Measurements from ENCODE around the gene TRMU.

TRMU gene

DNA sequence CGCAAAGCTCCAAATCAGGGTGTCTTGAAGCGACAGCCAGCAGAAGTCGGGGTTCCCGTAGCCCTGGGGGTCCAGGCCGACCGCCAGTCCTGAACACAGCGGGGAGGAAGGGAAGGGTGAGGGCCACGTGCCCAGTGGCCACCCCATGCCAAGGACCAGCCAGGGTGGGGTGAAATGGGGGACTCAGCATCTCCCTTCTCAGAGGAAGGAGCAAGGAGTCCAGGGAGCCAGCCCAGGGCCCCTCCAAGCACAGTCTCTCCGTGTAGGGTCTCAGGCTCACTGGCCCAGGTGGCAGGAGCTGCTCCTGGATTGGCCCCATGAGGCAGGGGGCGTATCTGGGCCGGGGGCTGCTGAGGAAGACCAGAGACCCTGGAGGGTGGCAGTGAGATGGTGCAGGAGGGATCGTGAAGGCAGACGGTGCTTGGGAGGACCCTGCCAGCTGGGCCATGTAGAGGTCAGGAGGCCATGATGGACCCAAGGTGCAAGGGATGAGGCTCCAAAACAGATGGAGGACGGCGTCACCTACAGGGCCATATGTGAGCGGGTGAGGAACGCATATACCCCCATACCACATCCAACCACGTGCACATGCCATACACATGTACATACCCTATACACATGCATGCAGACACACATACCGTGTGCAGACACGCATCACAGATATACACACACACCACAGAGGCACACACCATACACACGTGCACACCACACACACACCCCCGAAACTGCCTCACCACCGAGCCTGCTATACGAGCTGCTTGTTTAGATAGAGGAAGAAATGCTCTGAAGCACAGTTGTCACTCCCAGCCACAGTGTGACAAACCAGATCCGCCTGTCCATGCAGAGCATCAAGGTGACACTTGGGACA, 34.4 kb downstream of the TRMU start:
- no peak for DNase-seq (ENCODE audit: low read depth, low spot score)

DNA sequence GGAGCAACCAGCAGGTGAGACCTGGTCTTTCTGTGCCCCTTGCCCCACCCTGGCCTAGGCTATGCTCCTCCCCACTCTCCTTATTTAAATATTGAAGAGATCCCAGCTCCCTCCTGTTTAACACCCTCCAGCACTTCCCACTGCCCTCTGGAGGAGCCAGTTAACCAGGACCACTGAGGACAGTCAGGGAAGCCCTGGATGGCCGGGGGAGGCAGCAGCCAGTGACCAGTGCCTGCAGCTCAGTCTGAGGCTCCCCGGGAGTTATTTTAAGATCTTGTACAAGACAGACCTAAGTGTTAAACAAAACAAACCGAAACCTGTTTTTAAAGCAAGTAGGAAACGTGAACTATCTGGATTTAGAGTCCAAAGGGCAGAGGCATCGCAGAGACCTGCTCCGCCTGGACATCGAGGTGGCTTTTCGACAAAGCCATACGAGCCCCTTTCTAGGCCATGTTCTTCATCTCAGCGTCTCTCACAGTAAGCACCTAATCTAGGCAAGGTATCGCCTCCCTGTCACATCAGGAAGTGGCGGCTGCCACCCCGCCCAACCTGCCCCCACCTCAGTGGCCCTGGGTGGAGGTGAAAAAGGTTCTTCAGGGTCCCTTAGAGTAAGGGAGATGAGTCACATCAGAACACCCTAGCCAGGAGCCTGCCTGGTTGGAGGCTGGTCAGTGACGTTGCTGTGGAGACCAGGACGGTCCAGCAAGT, 35.2 kb downstream of the TRMU start:
- DNase-seq (ENCODE audit: low read depth, low spot score), result no peak

DNA sequence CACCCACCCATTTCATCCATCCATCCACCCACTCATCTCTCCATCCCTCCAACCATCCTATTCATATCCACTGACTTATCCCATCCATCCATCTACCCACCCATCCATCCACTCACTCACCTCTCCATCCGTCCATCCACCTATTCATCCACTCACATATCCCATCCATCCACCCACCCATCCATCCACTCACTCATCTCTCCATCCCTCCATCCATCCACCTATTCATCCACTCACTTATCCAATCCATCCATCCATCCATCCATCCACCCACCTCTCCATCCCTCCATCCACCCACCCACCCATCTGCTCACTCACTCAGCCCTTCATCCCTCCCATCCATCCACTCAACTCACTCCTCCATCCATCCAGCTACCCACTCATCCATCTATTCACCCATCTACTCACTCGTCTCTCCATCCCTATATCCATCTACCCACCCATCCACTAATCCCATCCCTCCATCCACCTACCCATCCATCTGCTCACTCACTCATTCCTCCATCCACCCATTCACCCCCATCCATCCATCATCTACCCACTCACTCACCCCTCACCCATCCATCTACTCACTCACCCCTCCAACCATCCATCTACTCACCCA, 36.2 kb downstream of the TRMU start:
- no peak for DNase-seq (ENCODE audit: low read depth, low spot score)

DNA sequence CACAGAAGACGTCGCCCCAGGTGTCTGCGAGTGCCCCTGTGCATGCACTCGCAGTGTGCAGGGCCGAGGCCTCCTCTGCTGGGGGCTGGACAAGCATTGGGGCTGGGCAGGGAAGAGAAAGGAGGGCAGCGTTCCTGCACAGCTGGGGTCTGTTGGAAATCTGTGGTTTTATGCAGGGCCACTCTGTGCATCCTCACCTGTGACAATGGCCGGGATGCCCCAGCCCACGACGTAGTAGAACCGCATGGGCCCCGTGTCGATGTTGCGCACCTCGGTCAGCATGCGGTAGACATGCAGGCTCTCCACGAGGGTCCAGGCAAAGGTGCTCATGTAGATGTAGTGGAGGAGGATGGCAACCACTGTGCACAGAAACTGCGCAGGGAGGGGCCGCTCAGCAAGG, 37.2 kb downstream of the TRMU start:
- no peak for DNase-seq (ENCODE audit: low read depth, low spot score)

DNA sequence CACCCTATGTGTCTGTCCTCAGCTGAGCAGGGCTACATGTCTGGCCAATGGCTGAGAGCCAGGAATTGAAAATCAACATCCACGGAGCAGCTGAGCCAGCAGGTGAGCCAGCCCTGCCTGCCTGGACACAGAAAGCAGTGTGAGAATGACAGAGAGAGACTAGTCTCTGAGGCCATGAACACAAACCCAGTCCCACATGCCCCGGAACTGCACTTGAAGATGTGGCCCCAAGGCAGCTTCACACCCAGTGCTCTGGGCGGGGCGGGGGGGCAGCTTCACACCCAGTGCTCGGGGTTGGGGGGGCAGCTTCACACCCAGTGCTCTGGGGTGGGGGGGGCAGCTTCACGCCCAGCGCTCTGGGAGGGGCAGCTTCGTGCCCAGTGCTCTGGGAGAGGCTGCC, 37.6 kb downstream of the TRMU start:
- no peak for DNase-seq (ENCODE audit: low read depth, low spot score)

DNA sequence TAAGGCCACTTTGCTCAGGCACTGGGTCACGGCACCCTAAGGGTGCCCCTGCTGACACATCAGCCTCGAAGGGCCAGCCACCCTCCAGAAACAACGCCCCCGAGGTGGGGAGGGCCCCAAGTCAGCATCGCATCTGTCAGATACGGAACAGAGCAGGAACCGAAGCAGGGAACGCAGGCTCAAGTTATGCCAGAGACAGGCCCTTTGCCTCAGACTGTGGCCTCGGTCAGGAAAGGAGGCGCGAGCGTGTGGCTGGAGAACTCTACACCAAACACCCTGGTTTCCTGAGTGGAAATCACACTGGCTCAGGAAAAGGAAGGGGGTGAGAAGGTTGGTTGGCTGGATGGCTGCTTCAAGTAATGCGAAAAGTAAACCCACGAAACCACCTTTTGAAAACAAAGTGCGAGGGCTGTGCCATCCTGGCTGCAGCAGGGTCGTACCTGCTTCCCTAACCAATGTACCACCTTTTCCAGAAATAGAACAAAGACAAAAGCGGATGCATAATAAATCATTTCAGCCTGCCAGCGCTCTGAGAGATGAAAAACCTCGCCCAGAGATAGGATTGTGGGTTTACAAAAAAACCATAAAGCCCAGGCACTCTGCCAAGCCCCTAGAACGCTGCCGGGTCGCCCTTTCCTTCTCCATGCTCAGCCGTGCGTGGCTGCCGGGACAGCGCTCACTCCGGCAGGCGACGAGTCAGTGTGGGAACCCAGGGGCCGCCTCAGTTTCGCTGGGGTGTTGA, 38.6 kb downstream of the TRMU start:
- DNase-seq (ENCODE audit: low read depth, low spot score), result no peak

DNA sequence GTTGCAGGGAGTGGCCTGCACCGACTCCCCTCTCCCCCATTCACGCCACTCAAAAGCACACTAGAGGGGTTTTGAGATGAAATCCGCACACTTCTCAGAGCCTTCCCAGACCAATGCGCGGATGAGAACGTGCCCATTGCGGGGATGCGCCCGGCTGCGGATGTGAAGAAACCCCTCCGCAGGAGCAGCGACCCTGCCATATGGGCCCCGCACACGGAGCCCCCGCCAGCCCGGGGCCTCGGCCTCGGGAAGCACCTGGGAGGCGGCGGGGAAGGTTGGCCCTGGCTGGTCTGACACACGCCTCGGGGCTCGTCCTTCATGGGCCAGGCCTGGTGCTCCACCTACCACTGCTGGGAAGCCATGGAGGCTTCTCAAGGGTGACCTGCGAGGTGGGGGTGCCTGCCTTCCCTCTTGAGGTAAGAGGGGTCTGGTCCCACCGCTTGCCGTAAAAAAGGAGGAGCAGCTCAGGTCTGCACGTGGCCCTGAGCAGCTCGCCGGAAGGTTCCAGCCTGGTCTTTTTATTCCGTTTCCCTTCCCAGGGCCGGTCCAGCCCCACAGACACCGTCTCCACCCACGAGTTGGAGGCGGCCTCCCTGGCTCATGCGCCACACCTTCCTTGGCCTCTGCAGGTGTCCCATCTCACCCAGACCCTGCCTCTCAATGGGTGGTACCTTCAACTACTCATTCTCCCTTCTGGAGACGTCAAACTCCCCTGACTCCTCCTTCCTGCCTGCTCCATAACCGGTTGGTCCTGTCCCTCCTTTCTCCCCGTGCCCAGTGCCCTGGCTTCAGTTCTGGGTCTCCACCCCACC, 39.4 kb downstream of the TRMU start:
- DNase-seq (ENCODE audit: low read depth, low spot score), result no peak

DNA sequence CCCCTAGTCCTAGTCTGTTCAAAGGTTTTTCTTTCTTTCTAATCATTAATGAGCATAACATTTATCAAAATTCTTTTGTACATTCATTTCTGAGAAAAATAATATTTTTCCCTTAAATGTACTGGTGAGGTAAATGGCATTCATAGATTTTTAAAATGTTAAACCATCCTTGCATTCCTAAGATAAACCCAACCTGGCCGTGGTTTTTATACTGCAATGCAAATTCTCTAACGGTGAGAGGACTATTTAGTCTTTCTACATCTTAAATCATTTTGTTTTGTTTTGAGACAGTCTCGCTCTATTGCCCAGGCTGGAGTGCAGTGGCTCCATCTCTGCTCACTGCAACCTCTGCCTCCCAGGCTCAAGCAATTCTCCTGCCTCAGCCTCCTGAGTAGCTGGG, 40.6 kb downstream of the TRMU start:
- no peak for DNase-seq (ENCODE audit: low read depth, low spot score)

DNA sequence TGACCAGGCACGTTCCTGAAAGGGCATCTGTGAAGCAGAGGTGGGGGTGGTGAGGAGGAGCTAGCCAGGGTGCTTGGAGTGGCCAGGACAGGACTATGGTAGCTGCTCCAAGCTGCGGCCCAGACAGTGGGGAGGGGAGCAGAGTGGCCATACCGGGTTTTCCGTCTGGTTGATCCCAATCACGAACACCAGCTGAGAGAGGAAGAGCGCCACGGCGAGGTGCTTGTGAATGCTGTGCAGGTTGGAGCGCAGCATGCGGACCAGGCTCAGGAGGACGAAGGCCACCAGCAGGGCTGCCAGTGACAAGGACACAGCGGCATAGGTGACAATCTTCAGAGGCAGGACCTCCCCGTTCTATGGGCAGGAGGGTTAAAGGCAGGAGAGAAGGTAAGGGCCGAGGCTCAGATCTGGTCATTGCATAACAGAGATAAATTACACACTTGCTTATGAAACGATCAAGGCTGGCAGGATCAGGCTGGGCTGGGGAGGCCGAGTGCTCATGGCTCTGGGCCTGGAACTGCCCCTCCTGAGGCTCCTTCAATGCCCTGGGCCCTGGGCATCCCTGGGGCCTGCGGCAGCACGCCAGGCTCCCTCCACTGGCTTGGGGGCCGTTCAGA, 41.5 kb downstream of the TRMU start:
- DNase-seq (ENCODE audit: low read depth, low spot score), result no peak

DNA sequence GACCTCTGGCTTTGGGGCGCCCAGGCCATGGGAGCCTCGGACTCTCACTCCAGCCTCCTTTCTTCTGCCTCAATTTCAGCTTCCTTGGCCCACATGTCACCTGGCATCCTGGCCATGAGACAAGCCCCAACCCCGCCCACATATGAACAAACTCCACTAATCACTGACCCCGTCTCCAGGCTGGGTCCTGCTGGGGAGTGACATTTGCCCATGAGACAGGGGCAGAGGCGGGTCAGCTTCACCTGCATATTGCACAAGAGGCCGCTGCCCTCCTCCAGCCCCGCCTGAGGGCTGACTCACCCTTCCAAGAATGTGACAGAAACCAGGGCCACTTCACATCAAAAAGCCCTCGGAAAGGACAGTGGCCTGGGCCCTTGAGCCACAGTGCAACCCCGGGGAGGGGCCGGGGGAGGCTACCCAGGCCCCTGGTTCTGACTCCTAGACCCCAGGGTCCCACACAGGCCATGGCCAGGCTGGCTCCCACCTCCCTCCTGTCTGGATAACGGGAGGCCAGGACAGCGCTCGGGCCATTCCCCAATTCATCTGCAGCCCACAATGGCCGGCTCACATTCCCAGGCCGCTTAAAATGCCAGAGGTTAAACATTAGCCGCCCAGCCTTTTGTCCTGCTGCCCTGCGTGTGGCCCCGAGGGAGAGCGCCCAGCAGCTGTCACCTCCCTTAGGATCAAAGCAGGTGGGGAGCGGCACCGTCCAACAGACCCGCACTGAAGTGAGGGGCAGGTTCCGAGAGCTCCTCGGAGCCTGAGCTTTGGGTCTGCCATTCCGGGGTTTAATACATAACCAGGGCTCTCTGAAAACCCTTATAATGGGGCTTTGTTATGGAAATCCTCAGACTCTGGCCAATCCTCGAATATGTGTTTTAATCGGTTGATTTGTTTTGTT, 42.3 kb downstream of the TRMU start:
- DNase-seq (ENCODE audit: low read depth, low spot score), result no peak

DNA sequence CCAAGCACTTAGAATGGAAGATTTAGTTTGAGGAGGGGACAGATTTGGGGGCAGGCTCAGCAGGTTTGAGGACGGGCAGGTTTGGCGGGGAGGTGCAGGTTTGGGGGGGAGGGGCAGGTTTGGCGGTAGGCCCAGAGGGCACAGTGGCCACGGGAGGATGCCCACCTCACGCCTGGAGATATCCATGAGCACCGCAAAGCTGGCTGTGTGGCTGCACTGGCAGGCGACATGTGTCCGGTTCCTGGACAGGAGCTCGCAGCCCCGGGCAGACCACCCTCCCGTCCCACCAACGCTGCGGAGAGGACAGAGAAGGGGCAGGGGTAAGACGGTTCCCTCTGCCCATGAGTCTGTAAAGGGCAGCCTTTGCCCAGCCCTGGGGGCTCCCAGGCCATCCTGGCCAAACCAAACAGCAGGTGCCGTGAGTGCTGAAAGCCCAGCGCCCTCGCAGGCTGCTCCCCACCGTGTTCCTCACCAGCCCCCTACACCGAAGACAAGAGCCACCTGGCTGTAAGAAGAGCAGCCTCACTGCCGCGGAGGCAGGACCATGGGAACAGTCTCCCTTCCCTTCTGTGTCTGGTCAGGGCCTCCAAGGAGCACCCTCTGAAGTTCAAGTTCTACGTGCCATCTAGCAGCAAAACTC, 43.0 kb downstream of the TRMU start:
- DNase-seq (ENCODE audit: low read depth, low spot score), result no peak

DNA sequence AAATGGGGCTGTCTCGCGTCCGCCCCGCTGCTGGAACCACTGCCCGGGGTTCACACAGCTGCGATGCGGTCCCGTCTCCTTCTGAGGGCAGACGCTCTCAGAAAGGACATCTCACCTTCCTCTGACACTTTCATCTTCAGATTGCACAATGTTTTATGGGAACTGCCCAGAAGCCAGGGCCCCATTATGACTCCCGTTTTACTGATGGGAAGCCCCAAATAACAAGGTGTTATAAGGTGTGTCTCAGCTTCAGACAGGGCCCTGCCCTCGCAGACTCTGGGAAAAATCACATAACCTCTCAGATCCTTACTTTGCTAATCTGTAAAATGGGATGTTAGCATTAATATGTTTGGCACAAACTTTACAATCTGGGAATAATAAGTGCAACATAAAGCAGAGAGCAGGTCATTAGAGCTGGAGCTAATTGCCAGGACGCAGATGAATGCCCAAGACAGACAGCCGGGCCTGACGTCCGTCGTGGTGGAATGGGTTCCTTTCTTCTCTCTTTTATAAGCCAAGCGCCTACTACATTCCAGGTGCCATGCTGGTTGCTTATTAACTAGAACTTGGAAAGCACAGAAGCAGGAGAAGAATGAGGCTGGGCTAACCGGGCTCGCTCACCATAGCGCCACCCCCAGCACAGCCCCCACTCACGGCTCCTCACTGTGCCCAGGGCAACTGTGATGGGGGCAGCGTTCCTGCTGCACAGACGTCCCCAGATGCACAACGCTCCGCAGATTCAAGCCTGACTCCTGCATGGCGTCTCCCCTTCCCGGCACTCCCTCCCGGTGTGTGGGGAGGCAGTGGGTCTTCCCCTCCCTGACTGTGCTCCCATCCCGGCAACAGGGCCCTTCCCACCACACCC, 43.8 kb downstream of the TRMU start:
- no peak for DNase-seq (ENCODE audit: low read depth, low spot score)

DNA sequence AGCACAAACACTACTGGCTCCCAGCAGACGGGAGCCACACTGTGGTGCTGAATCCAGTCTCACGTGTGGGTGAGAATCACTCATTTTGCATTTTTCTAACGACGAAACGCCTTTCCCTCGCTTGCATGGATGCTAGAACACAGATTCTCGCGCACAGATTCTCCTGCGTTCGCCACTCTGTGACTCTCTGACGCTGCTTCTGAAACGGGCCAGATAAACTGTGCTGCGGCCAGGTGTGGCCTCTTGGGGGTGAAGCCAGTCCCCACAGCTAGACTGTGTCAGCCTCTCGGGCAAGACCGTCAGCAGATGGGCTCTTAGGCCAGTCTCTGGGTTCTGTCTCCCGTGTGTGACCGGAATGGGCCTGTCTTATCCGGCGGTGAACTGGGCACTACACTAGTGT, 44.6 kb downstream of the TRMU start:
- no peak for DNase-seq (ENCODE audit: low read depth, low spot score)

DNA sequence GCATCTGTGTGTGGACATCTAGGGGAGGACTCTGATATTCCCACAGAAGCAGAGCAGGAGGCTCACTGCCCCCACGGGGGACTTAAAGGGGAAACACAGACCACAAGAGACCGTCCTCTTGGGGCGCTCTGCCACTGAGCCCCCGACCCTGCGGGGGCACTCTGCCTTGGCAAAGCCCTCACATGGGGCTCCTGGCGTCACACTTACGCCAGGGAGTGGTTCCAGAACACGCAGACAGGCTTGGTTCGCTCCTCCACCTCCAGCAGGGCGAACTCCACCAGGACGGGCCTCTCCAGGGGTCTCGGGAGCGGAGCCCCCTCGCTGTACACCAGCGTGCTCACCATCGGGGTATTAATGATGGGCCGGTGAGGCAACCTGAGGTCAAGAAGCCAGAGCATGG, 45.1 kb downstream of the TRMU start:
- no peak for DNase-seq (ENCODE audit: low read depth, low spot score)

DNA sequence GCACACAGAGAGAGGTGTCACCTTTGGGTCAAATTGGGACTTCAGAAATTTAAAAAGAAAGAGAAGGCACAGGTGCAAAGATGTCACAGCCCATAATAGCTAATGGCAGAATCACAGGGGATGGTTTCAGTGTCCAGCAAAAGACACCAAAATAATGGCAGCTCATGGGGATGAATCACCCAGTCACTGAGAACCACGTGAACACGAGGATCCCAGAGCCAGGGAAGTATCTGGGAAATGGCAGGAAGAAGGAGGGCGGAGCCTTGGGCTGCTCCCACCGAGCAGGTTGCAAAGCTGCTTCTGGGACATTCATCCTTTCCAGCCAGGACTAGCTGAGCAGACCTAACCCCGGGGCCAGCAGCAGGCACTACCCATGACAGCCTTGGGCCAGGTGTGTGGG, 45.6 kb downstream of the TRMU start:
- DNase-seq (ENCODE audit: low read depth, low spot score), result no peak

DNA sequence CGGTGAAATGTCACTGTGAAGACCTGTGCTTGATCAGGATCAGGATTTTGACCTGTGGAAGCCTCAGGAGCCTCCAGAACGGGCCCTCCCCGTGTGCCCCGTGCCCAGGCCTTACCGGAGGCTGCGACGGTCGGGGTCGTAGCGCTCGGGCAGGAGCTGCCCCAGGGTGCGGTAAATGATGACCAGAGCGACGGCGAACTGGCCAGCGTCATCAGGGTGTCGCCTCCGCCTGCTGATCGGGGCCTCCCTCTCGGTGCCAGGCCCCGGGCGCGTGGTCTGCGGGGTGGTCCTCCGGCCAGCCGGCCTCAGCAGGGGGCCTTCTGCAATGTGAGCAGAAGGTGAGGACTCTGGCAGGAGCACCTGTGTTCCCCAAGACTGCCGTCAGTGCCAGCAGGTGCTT, 46.2 kb downstream of the TRMU start:
- no peak for DNase-seq (ENCODE audit: low read depth, low spot score)

DNA sequence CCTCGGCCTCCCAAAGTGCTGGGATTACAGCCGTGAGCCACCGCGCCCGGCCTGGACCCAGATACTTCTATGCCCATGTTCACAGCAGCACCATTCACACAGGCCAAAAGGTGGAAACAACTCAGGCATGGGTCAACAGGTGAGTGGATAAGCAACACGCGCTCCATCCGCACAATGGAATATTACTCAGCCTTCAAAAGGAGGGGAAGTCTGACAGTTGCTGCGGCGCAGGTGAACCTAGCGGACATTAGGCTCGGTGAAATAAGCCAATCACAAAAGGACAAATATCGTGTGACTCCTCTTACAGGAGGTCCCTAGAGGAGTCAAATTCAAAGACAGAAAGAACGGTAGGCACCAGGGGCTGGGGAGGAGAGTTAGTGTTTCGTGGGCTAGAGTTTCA, 47.0 kb downstream of the TRMU start:
- no peak for DNase-seq (ENCODE audit: low read depth, low spot score)

DNA sequence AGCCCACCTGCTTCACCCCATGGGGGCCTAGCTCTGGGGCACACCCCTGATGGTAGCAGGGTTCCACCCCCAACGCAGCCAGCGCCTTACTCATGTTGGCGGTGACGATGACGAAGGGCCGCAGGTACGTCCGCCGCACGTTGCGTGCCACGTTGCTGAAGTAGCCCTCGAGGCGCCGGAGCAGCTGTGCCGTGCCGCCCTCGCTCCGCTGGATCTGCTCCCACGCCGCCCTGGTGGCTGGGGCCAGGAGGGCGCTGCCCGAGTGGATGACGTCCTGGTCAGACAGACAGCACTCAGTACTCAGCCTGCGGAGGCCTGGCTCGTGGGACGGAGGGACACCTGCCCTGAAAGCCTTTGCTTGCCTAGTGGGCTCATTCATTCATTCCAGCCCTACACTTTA, 50.8 kb downstream of the TRMU start:
- no peak for DNase-seq (ENCODE audit: low read depth, low spot score)
